Measurements from ENCODE around the gene POLR1D. TPM values are rescaled to one million over a fixed set of nuclear protein-coding genes. Genes with fewer than 3 reads are reported as not detected.

POLR1D gene
- total and polyA plus RNA-seq, 4 donors = 31.4 to 45.0 (median 33.6) TPM

- Histone ChIP-seq H3K36me3 (ENCODE audit: control insufficient read depth in 4 of 4, insufficient read depth in 3 of 4, low read depth in 1 of 4, low read length in 3 of 4) (no peaks in the 10 kb centered on the region), H3K4me3 (ENCODE audit: low read depth in 1 of 3, low read length in 3 of 3) (no peak overlapping the region), H3K9me3 (ENCODE audit: control insufficient read depth in 4 of 4, low read length in 3 of 4) (no peaks in the 10 kb centered on the region), H3K4me1 (ENCODE audit: control insufficient read depth in 4 of 4, insufficient read depth in 4 of 4, low read length in 3 of 4) (peaks cover 1 to 22% (median 8%) of the 10 kb centered on the region in 4 donors), H3K9ac (ENCODE audit: low read depth in 1 of 2, low read length in 2 of 2) (no peak overlapping the region), H3K27ac (ENCODE audit: low read depth in 1 of 2, low read length in 2 of 2) (no peak overlapping the region), H3K27me3 (ENCODE audit: control insufficient read depth in 4 of 4, insufficient read depth in 4 of 4, low read length in 3 of 4) (no peaks in the 10 kb centered on the region)
- no peak for TF ChIP-seq REST (IDR thresholded peaks at IDR 0.05)
- no peak for TF ChIP-seq NR2F2 (IDR thresholded peaks at IDR 0.05)
- no peak for TF ChIP-seq SP1 (IDR thresholded peaks at IDR 0.05)
- TF ChIP-seq FOXA1 (IDR thresholded peaks at IDR 0.05) = no peak
- no peak for DNase-seq (ENCODE audit: low spot score)
These were observed 17.5 kb downstream of the POLR1D start for GRCh38 chr13:27639186-27639585.

- Histone ChIP-seq H3K36me3 (ENCODE audit: control insufficient read depth in 4 of 4, insufficient read depth in 3 of 4, low read depth in 1 of 4, low read length in 3 of 4) (peaks cover 0 to 2% (median 0%) of the 10 kb centered on the region in 4 donors), H3K9ac (ENCODE audit: low read depth in 1 of 2, low read length in 2 of 2) (no peak overlapping the region), H3K4me3 (ENCODE audit: low read depth in 1 of 3, low read length in 3 of 3) (no peak overlapping the region), H3K4me1 (ENCODE audit: control insufficient read depth in 4 of 4, insufficient read depth in 4 of 4, low read length in 3 of 4) (peaks cover 2 to 21% (median 9%) of the 10 kb centered on the region in 4 donors), H3K27me3 (ENCODE audit: control insufficient read depth in 4 of 4, insufficient read depth in 4 of 4, low read length in 3 of 4) (no peaks in the 10 kb centered on the region), H3K9me3 (ENCODE audit: control insufficient read depth in 4 of 4, low read length in 3 of 4) (no peaks in the 10 kb centered on the region), H3K27ac (ENCODE audit: low read depth in 1 of 2, low read length in 2 of 2) (no peak overlapping the region)
- WGBS = 65% methylated on average over 4 of the region's 4 CpGs
- TF ChIP-seq RAD21 (IDR thresholded peaks at IDR 0.05) (no peak), HNF4A (conservative IDR thresholded peaks at IDR 0.05) (peak; percentile 46 to 66), RXRA (IDR thresholded peaks at IDR 0.05) (peak; percentile 16 to 18), SP1 (IDR thresholded peaks at IDR 0.05) (peak; percentile 33), HNF4G (IDR thresholded peaks at IDR 0.05) (peak; percentile 12)
- DNase-seq (ENCODE audit: low spot score) = no peak
These were observed 20.2 kb downstream of the POLR1D start for GRCh38 chr13:27641711-27642502.

- H3K4me3 ChIP-seq (ENCODE audit: low read depth in 1 of 3, low read length in 3 of 3) = no peak overlapping the region
- 78% methylated on average over 5 of the region's 5 CpGs for WGBS
- H3K36me3 ChIP-seq (ENCODE audit: control insufficient read depth in 4 of 4, insufficient read depth in 3 of 4, low read depth in 1 of 4, low read length in 3 of 4) = peaks cover 0 to 2% (median 2%) of the 10 kb centered on the region in 4 donors
- no peaks in the 10 kb centered on the region for H3K27me3 ChIP-seq (ENCODE audit: control insufficient read depth in 4 of 4, insufficient read depth in 4 of 4, low read length in 3 of 4)
- TF ChIP-seq FOXA2 (IDR thresholded peaks at IDR 0.05) (no peak), HNF4G (IDR thresholded peaks at IDR 0.05) (no peak), EGR1 (IDR thresholded peaks at IDR 0.05; ENCODE audit: low read depth in 2 of 2) (no peak), TAF1 (conservative IDR thresholded peaks at IDR 0.05) (no peak)
- H3K4me1 ChIP-seq (ENCODE audit: control insufficient read depth in 4 of 4, insufficient read depth in 4 of 4, low read length in 3 of 4) = peaks cover 2 to 16% (median 9%) of the 10 kb centered on the region in 4 donors
- H3K27ac ChIP-seq (ENCODE audit: low read depth in 1 of 2, low read length in 2 of 2) = no peak overlapping the region
- no peak for DNase-seq (ENCODE audit: low spot score)
- no peak overlapping the region for H3K9ac ChIP-seq (ENCODE audit: low read depth in 1 of 2, low read length in 2 of 2)
- no peaks in the 10 kb centered on the region for H3K9me3 ChIP-seq (ENCODE audit: control insufficient read depth in 4 of 4, low read length in 3 of 4)
These were observed 21.8 kb downstream of the POLR1D start for GRCh38 chr13:27643334-27644132.
